Measurements from ENCODE around the gene LANCL3. TPM values are rescaled to one million over a fixed set of nuclear protein-coding genes. Genes with fewer than 3 reads are reported as not detected.
A peak's percentile ranks its signal among the peaks of the same experiment; 100 is the strongest.
"Not testable (repeated sequence)": the region's sequence is repeated elsewhere in the genome, so short reads cannot be mapped to it uniquely, and the experiment has no call there.

The LANCL3 gene
- total RNA-seq, 2 experiments from 2014 or later, result 0.02 TPM; not detected in 1

- Mint-ChIP-seq H3K36me3 (ENCODE audit: low read depth) (no peaks in the 10 kb centered on the region), H3K4me1 (ENCODE audit: low read depth) (no peaks in the 10 kb centered on the region), H3K27ac (no peak overlapping the region), H3K27me3 (ENCODE audit: low read depth) (no peaks in the 10 kb centered on the region), H3K4me3 (no peak overlapping the region), H3K9me3 (no peaks in the 10 kb centered on the region)
- CTCF ChIA-PET, result no interaction called here
- intact Hi-C loops (cut with micrococcal nuclease), result no loop called here
- DNase-seq, result no peak
These were observed 68.7 kb downstream of the LANCL3 start for GRCh38 chrX:37640142-37640541.

DNA sequence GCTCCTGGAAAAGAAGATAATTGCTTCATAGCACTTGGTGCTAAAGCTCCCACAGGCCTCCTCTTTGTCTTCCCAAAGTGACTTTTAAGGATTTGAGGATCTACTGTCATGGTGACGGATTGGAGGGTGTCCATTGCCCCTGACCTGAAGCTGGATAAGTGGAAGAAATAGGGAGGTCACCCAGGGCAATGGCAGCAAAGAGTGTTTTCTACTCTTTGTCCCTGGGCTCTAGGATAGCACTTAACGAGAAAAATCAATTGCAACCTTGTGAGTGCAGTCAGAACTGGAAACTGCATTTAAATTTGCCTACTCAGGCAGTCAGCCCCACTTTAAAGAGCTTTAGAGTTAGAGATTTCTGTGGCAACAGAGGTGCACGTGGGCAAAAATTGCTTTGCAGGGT, 70.4 kb downstream of the LANCL3 start:
- H3K9me3 Mint-ChIP-seq, result no peaks in the 10 kb centered on the region
- H3K4me3 Mint-ChIP-seq, result no peak overlapping the region
- no peaks in the 10 kb centered on the region for H3K27me3 Mint-ChIP-seq (ENCODE audit: low read depth)
- no peaks in the 10 kb centered on the region for H3K36me3 Mint-ChIP-seq (ENCODE audit: low read depth)
- DNase-seq, result no peak
- CTCF ChIA-PET, result no interaction called here
- intact Hi-C loops (cut with micrococcal nuclease), result no loop called here
- no peaks in the 10 kb centered on the region for H3K4me1 Mint-ChIP-seq (ENCODE audit: low read depth)
- H3K27ac Mint-ChIP-seq, result no peak overlapping the region

DNA sequence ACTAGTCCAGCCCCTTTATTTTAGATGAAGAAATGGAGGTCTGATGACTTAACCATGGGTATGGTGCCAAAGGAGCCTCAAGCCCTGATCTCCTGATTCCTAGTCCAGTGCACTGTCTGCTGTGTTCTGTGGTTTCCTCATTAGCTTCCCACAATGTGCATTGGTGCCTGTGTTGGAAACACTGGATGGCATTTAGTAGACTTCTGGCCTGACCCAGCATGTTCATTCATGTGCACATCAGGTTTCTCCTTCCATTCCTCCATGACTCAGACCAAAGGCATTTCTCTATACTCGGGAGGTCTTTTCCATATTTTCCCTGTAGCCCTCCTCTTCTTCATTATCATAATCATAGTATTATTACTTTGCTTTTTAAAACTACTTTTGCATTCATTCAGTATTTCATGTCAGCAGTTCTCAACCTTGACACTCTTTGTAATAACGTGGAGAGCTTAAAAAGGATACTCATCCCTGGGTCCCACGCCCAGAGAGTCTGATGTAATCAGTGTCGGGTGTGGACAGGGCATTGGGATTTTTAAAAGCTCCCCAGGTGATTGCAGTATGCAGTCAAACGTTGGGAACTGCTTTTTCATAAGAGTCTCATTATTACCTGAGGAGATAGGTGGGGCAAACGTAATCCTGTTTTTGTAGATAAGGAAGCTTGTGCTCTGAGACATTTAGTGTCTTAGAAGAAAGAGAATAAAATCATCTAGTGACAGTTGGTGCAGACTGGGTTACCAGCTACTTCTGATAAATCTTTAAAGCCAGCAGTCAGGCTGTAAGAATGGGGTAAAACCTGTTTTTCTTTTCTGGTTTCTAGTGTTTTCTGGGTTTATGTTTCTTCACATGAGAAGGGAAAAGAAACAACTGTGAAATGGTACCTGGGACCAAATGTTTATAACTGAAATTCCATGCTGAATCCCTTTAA, 73.2 kb downstream of the LANCL3 start:
- H3K4me1 Mint-ChIP-seq (ENCODE audit: low read depth), result no peaks in the 10 kb centered on the region
- CTCF ChIA-PET, result interaction anchor here (0.5 kb wide), 1 partner anchor 195 kb away, joined by 3 read pairs; no protein-coding TSS in a partner anchor

GRCh38 chrX:37646254-37646653, 74.8 kb downstream of the LANCL3 start:
- Mint-ChIP-seq H3K27me3 (ENCODE audit: low read depth) (no peaks in the 10 kb centered on the region), H3K4me3 (no peak overlapping the region), H3K9me3 (no peaks in the 10 kb centered on the region), H3K27ac (no peak overlapping the region), H3K36me3 (ENCODE audit: low read depth) (no peaks in the 10 kb centered on the region), H3K4me1 (ENCODE audit: low read depth) (no peaks in the 10 kb centered on the region)
- DNase-seq, result no peak
- CTCF ChIA-PET, result interaction anchor here (0.6 kb wide), 1 partner anchor 265 kb away, joined by 3 read pairs; no protein-coding TSS in a partner anchor
- intact Hi-C loops (cut with micrococcal nuclease), result no loop called here

More for the DNA sequence above, 73.2 kb downstream of the LANCL3 start:
- Mint-ChIP-seq H3K9me3 (no peaks in the 10 kb centered on the region), H3K4me3 (no peak overlapping the region), H3K27ac (no peak overlapping the region), H3K36me3 (ENCODE audit: low read depth) (no peaks in the 10 kb centered on the region), H3K27me3 (ENCODE audit: low read depth) (no peaks in the 10 kb centered on the region)
- intact Hi-C loops (cut with micrococcal nuclease), result no loop called here
- DNase-seq, result no peak

- H3K27me3 Mint-ChIP-seq (ENCODE audit: low read depth); H3K36me3 Mint-ChIP-seq (ENCODE audit: low read depth); H3K9me3 Mint-ChIP-seq; H3K4me1 Mint-ChIP-seq (ENCODE audit: low read depth); H3K4me3 Mint-ChIP-seq; CTCF ChIA-PET; intact Hi-C loops (cut with micrococcal nuclease); DNase-seq; H3K27ac Mint-ChIP-seq: not testable (repeated sequence)
These were observed 79.4 kb downstream of the LANCL3 start for GRCh38 chrX:37650879-37651278.

- intact Hi-C loops (cut with micrococcal nuclease), result no loop called here
- H3K4me3 Mint-ChIP-seq, result no peak overlapping the region
- CTCF ChIA-PET, result no interaction called here
- peak; percentile 13 for DNase-seq
- no peaks in the 10 kb centered on the region for H3K9me3 Mint-ChIP-seq
- no peaks in the 10 kb centered on the region for H3K4me1 Mint-ChIP-seq (ENCODE audit: low read depth)
- H3K36me3 Mint-ChIP-seq (ENCODE audit: low read depth), result no peaks in the 10 kb centered on the region
- no peak overlapping the region for H3K27ac Mint-ChIP-seq
- H3K27me3 Mint-ChIP-seq (ENCODE audit: low read depth), result no peaks in the 10 kb centered on the region
These were observed 80.5 kb downstream of the LANCL3 start for GRCh38 chrX:37651921-37652452.

DNA sequence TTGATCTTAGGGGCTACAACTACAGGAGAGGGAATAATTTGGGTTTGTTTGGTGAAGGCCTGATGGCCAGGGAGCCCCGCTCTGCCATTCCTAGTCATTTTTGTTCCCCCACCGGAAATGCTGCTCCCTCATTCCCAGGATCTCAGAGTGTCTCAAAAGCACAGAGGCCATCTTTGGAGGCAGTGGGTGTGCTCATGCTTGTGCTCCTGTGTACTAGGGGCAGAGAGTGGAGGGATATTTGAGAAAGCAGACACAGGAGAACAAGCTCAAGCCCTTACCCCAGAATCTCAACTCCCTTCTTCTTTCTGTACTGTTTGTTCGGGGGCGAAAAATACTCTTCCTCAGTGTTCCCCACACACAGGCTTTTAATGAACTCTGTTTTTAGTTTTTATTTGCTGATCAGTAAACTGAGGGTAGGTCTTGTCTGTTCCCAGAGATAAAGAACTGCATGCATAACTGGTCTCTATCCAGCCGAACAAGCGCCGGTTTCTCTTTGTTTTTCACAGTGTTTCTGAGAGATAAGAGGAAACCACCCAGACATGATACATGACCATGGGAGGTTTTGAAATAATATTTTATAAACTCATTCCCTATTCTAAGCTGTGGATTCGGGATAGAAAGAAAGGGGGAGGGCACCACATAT, 81.2 kb downstream of the LANCL3 start:
- no peak for DNase-seq
- intact Hi-C loops (cut with micrococcal nuclease), result no loop called here
- no peaks in the 10 kb centered on the region for H3K9me3 Mint-ChIP-seq

DNA sequence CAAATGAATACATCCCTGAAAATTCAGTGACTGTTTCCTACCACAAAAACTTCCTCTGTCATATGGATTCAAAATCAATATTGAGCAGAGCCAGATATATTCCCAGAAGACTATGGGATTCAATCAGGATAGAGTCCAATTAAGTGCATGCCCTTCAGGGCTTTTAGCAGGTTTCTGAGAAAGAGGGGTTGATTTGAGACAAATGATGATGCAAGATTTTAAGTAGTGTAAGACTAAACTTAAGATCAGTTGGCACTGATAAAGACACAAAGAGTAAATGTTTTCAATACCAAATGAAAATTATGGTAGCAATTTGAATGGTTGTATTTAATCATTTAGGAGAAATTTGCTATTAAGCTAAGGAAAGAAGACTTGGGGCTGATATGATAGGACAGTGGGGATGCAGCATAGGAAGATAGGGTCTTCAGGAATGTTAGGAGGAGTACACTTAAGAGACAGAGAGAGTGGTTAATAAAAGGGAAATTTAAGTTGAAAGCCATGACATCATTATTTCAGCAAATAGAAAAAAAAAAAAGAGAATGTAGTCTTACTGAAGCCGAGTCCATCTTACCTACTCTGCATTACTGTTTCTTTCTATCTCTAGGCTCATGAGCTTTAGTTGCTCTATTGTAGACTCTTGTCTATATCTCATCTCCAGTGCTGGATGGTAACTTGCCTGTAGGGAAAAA, 82.1 kb downstream of the LANCL3 start:
- Mint-ChIP-seq H3K4me3 (no peak overlapping the region), H3K4me1 (ENCODE audit: low read depth) (no peaks in the 10 kb centered on the region), H3K36me3 (ENCODE audit: low read depth) (no peaks in the 10 kb centered on the region)

More for the DNA sequence above, 81.2 kb downstream of the LANCL3 start:
- no peaks in the 10 kb centered on the region for H3K36me3 Mint-ChIP-seq (ENCODE audit: low read depth)
- H3K4me3 Mint-ChIP-seq, result no peak overlapping the region
- CTCF ChIA-PET, result no interaction called here
- H3K27ac Mint-ChIP-seq, result no peak overlapping the region
- no peaks in the 10 kb centered on the region for H3K27me3 Mint-ChIP-seq (ENCODE audit: low read depth)
- H3K4me1 Mint-ChIP-seq (ENCODE audit: low read depth), result no peaks in the 10 kb centered on the region

DNA sequence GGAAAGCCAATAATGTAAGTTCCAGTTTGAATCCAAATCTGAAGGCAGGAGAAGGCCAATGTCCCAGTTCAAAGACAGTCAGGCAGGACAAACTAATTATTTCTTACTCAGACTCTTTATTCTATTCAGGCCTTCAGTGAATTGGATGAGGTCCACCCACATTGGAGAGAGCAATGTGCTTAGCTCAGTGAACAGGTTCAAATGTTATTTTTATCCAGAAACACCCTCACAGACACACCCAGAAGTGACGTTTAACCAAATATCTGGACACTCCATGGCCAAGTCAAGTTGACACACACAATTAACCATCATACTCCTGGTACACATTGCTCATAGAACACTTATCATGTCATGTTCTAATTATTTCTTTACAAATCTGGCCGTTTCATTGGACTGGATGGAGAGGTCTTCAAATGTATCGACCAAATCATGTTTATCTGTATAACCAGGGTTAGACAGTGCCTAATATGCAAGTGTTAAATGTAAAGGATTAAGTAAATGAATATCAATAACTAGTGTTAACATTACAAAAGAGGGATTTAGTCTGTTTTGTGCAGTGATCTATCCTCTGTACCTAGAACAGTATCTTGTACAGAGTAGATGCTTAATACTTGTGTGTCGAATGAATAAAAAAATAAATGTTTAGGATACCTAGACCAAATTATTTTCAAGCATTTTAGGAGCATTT, 87.0 kb downstream of the LANCL3 start:
- no peak for DNase-seq
- H3K9me3 Mint-ChIP-seq, result no peaks in the 10 kb centered on the region
- no peaks in the 10 kb centered on the region for H3K36me3 Mint-ChIP-seq (ENCODE audit: low read depth)
- H3K4me3 Mint-ChIP-seq, result no peak overlapping the region
- no peaks in the 10 kb centered on the region for H3K4me1 Mint-ChIP-seq (ENCODE audit: low read depth)
- no peaks in the 10 kb centered on the region for H3K27me3 Mint-ChIP-seq (ENCODE audit: low read depth)
- intact Hi-C loops (cut with micrococcal nuclease), result no loop called here
- H3K27ac Mint-ChIP-seq, result no peak overlapping the region
- CTCF ChIA-PET, result no interaction called here

More for the DNA sequence above, 82.1 kb downstream of the LANCL3 start:
- Mint-ChIP-seq H3K27ac (no peak overlapping the region), H3K9me3 (no peaks in the 10 kb centered on the region), H3K27me3 (ENCODE audit: low read depth) (no peaks in the 10 kb centered on the region)
- DNase-seq, result no peak
- CTCF ChIA-PET, result no interaction called here
- intact Hi-C loops (cut with micrococcal nuclease), result no loop called here

- H3K4me1 Mint-ChIP-seq (ENCODE audit: low read depth), result no peaks in the 10 kb centered on the region
- intact Hi-C loops (cut with micrococcal nuclease), result no loop called here
- H3K27ac Mint-ChIP-seq, result no peak overlapping the region
- H3K36me3 Mint-ChIP-seq (ENCODE audit: low read depth), result no peaks in the 10 kb centered on the region
- no peak overlapping the region for H3K4me3 Mint-ChIP-seq
- H3K27me3 Mint-ChIP-seq (ENCODE audit: low read depth), result no peaks in the 10 kb centered on the region
- no peak for DNase-seq
- no peaks in the 10 kb centered on the region for H3K9me3 Mint-ChIP-seq
- CTCF ChIA-PET, result no interaction called here
These were observed 87.6 kb downstream of the LANCL3 start for GRCh38 chrX:37659047-37659446.

DNA sequence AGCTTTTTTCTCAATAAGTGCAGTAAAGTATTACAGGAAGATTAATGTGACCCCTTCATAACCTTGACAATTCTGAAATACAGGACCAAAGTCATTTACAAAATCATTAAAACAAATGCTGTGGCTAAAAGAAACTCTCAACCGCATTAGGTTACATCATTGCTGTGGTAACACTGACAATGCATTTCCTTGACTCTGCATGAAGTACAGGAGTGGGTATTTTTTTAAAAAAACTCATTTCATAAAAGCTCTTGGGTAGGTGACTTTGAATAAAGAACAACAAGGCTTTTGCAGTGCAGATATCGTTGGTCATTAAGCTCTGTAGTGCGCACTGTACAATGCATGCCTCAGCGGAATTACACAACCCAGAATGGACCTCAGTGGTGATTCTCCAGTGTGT, 90.7 kb downstream of the LANCL3 start:
- Mint-ChIP-seq H3K27ac (no peak overlapping the region), H3K4me3 (no peak overlapping the region), H3K9me3 (no peaks in the 10 kb centered on the region), H3K36me3 (ENCODE audit: low read depth) (no peaks in the 10 kb centered on the region), H3K4me1 (ENCODE audit: low read depth) (no peaks in the 10 kb centered on the region), H3K27me3 (ENCODE audit: low read depth) (no peaks in the 10 kb centered on the region)
- CTCF ChIA-PET, result interaction anchor here (0.6 kb wide), 1 partner anchor 83 kb away, joined by 3 read pairs; no protein-coding TSS in a partner anchor
- DNase-seq, result no peak
- intact Hi-C loops (cut with micrococcal nuclease), result loop anchor here (10.0 kb wide), 1 partner anchor 47 kb away; no protein-coding TSS in a partner anchor

DNA sequence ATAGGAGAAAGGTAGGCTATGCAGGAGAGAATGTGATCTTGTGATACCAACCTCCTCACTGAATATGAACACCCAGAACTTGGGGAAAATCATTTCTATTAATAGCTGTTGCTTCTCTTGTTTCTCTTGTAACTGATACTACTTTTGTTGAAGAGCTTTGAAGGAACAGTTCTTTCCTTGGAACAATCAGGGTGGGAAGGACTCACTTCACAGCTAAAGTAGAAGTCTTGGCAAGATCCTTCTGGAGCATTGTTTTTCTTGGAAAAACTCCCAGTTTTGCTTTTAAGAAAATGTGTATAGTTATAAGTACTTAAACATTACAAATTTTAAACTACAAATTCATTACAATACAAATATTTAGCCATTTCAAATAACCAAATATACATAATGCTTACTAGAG, 95.1 kb downstream of the LANCL3 start:
- H3K27ac Mint-ChIP-seq, result no peak overlapping the region
- no peaks in the 10 kb centered on the region for H3K27me3 Mint-ChIP-seq (ENCODE audit: low read depth)
- no peak for DNase-seq
- CTCF ChIA-PET, result no interaction called here
- no peaks in the 10 kb centered on the region for H3K4me1 Mint-ChIP-seq (ENCODE audit: low read depth)
- H3K4me3 Mint-ChIP-seq, result no peak overlapping the region
- intact Hi-C loops (cut with micrococcal nuclease), result loop anchor here (10.0 kb wide), 1 partner anchor 52 kb away; no protein-coding TSS in a partner anchor
- H3K9me3 Mint-ChIP-seq, result no peaks in the 10 kb centered on the region
- no peaks in the 10 kb centered on the region for H3K36me3 Mint-ChIP-seq (ENCODE audit: low read depth)

Measured in activated naive CD4-positive, alpha-beta T cell treated with anti-CD3 and anti-CD28 coated beads for 36 hours (primary cell).